Adrenal gland (tissue), 12 donors: ENCODE measurements around the gene UQCC5. TPM values are rescaled to one million over a fixed set of nuclear protein-coding genes. Genes with fewer than 3 reads are reported as not detected.

Experiments used
- DNase-seq, 7 donors: peaks; one replicate each; pipeline ENCODE4 v3.0.0-alpha.2; 2019 to 2020
- H3K27ac ChIP-seq, 5 donors: fragments of 200-600 bp; sonication (generic) in 4 of 5; 1 replicate in 3 of 5; 2 replicates in 2 of 5; pipeline versions ENCODE4 v1.5.1 to v1.8.0; 2016 to 2020; ENCODE audit warnings: mild to moderate bottlenecking in 1 of 5
- H3K27me3 ChIP-seq: fragments of 200-600 bp; 2 replicates; pipeline ENCODE4 v1.8.0; 2021
- H3K36me3 ChIP-seq, 2 donors: fragments of 200-600 bp; replicated peaks in 1 of 2; 1 replicate in 1 of 2; 2 replicates in 1 of 2; pipeline versions ENCODE4 v1.5.1 to v1.8.0; 2018 to 2022
- H3K4me1 ChIP-seq, 2 donors: fragments of 200-600 bp; replicated peaks in 1 of 2; 1 replicate in 1 of 2; 2 replicates in 1 of 2; pipeline versions ENCODE4 v1.5.1 to v1.8.0; 2018 to 2021
- H3K4me3 ChIP-seq, 4 donors: fragments of 200-600 bp; sonication (generic) in 3 of 4; one replicate each; pipeline ENCODE4 v1.5.1; 2016 to 2018
- H3K9me3 ChIP-seq, 3 donors: fragments of 200-600 bp; sonication (generic) in 1 of 3; replicated peaks in 1 of 3; 1 replicate in 2 of 3; 2 replicates in 1 of 3; pipeline versions ENCODE4 v1.5.1 to v1.8.0; 2016 to 2021
- POLR2A ChIP-seq, 2 donors: fragments of 450-650 bp; IDR thresholded peaks; one replicate each; pipeline ENCODE4 v1.6.1; 2017; ENCODE audit warnings: antibody characterized with exemption in 2 of 2, mild to moderate bottlenecking in 2 of 2, moderate library complexity in 1 of 2
- WGBS, 4 donors: extraction: QIAGEN DNeasy Blood & Tissue Kit in 2 of 4; methylation state at CpG; one replicate each; pipeline versions ENCODE4 v1.1.5 to v1.1.7; 2013 to 2017; 5-methylcytosine and 5-hydroxymethylcytosine counted together
- intact Hi-C, 2 donors: fragments of 100-400 bp; cut with DNase I; formaldehyde crosslinking; loops; one replicate each; pipeline versions ENCODE4 v1.14.1 to v1.15.0; 2022 to 2023
- polyA plus RNA-seq, 3 donors: library from polyadenylated mRNA; stranded (reverse); fragments of 200-250 nt in 2 of 3; fragments of 350-450 nt in 1 of 3; fragmentation: Illumina TruSeq in 1 of 3; extraction: RNeasy Lipid Tissue Mini Kit (QIAGEN cat#74804) in 1 of 3; gene quantifications; one replicate each; pipeline ENCODE4 v1.2.3, GENCODE V29; 2013 to 2014
- total RNA-seq, 9 donors: library from RNA; depleted of rRNA in 4 of 9; stranded (reverse); fragments of >200 nt in 4 of 9; fragments of 120-200 nt in 1 of 9; fragmentation: NEBNext Ultra II Directional in 1 of 9; extraction: Animal tissue kit (Norgen Biotek cat#: 25700) in 1 of 9; gene quantifications; one replicate each; pipeline versions ENCODE4 v1.1.0 to v1.2.4, GENCODE V29; 2013 to 2023
- TF ChIP-seq, protein P1 (sequence below), 6 experiments: fragments of 450-650 bp in 4 of 6; fragments of 200-600 bp in 2 of 6; sonication (generic) in 1 of 6; IDR thresholded peaks; 1 replicate in 5 of 6; 2 replicates in 1 of 6; pipeline versions ENCODE4 v1.5.1 to v1.8.0; 2016 to 2021; ENCODE audit warnings: antibody characterized with exemption in 6 of 6, mild to moderate bottlenecking in 2 of 6, moderate library complexity in 1 of 6
- donor health status: healthy with polysubstance abuse.
- donor health status: Bipolar disorder and iron deficiency.
- donor health status: DM: yes; HTN: yes; CAD: no.
- donor health status: DM: no; HTN: no; CAD: no.
- donor health status: DM: no; HTN: no; CAD: no.
- donor health status: DM: yes; HTN: yes; CAD: no.

Gene UQCC5
- total and polyA plus RNA-seq, 12 donors: 1.1 to 330 (median 72.3) TPM

DNA sequence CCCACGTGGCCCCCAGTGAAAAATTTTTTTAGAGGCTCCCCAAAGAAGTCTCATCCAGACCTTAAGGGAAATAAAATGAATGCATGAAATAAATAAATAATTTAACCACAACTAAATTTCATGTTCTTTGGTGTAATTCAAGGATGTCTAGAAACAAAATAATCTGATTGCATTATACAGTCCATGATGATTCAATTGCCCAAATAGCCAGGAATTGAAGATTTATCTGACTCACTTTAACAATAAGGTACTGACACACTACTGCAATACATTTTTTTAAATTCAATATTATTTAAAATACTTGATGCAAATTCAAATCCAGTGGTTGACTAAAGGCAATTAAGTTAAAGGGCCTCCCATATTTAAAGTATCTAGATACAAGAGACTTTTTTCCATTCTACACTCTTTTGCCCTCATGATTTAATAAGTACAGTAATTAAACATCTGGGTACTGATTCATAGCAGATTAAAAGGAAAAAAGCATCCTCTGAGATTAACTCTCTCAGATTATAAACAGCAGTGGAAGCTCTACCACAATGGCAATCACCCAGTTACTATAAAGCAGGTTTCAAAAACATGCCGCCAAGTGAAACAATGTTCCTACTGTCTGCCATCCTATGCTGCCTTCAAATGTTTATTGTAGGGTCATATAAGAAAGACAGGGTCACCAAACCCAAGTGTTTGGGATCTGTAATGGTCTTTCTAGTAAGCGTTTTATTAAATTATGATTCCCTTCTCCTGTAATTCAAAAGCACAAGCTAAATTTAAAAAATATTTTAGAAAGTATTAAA lies 9.9 kb downstream of the UQCC5 start:
- peaks cover 0 to 43% of the 10 kb centered on the region in 2 donors for H3K36me3 ChIP-seq

DNA sequence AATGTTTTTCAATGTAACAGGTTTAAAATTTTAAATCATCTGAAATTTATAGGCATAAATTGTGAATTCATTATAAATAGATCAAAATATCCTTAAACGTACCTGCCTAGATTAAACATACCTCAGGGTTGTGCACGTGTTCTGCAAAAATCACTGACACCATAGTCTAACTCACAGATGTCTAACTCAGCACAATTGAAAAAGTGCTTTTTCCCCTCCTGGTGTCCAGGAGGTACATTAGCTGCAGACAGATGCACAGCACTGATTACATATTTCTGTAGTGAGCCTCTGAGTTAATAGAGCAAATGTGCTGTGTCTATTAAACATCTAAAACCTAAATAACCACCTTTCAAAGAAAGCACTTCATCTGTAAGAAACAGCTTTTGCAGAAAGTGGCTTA lies 10.7 kb downstream of the UQCC5 start:
- TF ChIP-seq, protein P1, sequence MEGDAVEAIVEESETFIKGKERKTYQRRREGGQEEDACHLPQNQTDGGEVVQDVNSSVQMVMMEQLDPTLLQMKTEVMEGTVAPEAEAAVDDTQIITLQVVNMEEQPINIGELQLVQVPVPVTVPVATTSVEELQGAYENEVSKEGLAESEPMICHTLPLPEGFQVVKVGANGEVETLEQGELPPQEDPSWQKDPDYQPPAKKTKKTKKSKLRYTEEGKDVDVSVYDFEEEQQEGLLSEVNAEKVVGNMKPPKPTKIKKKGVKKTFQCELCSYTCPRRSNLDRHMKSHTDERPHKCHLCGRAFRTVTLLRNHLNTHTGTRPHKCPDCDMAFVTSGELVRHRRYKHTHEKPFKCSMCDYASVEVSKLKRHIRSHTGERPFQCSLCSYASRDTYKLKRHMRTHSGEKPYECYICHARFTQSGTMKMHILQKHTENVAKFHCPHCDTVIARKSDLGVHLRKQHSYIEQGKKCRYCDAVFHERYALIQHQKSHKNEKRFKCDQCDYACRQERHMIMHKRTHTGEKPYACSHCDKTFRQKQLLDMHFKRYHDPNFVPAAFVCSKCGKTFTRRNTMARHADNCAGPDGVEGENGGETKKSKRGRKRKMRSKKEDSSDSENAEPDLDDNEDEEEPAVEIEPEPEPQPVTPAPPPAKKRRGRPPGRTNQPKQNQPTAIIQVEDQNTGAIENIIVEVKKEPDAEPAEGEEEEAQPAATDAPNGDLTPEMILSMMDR (IDR thresholded peaks at IDR 0.05): no peak
- no peak for TF ChIP-seq POLR2A (IDR thresholded peaks at IDR 0.05)
- Histone ChIP-seq H3K36me3 (peaks cover 0 to 38% of the 10 kb centered on the region in 2 donors), H3K4me1 (peaks cover 0 to 19% of the 10 kb centered on the region in 2 donors), H3K27me3 (no peaks in the 10 kb centered on the region), H3K4me3 (no peak overlapping the region), H3K9me3 (no peaks in the 10 kb centered on the region), H3K27ac (no peak overlapping the region)
- WGBS, 4 donors: 65 to 79% (median 69%) methylated on average over 2 of the region's 2 CpGs
- intact Hi-C loops: loop anchor here in 1 of 2 donors (10.0 kb wide), 1 partner anchor 118 kb away; no protein-coding TSS in a partner anchor
- no peak for DNase-seq

More for the DNA sequence above, 9.9 kb downstream of the UQCC5 start:
- Histone ChIP-seq H3K4me1 (peaks cover 0 to 19% of the 10 kb centered on the region in 2 donors), H3K4me3 (no peak overlapping the region), H3K27me3 (no peaks in the 10 kb centered on the region), H3K9me3 (no peaks in the 10 kb centered on the region), H3K27ac (peak overlapping the region in 1 of 5 donors; percentile 16)
- intact Hi-C loops: loop anchor here in 1 of 2 donors (10.0 kb wide), 1 partner anchor 118 kb away; no protein-coding TSS in a partner anchor
- WGBS, 4 donors: 76 to 86% (median 81%) methylated on average over 3 of the region's 3 CpGs
- no peak for DNase-seq
- no peak for TF ChIP-seq POLR2A (IDR thresholded peaks at IDR 0.05)
- TF ChIP-seq, protein P1 (IDR thresholded peaks at IDR 0.05): no peak

DNA sequence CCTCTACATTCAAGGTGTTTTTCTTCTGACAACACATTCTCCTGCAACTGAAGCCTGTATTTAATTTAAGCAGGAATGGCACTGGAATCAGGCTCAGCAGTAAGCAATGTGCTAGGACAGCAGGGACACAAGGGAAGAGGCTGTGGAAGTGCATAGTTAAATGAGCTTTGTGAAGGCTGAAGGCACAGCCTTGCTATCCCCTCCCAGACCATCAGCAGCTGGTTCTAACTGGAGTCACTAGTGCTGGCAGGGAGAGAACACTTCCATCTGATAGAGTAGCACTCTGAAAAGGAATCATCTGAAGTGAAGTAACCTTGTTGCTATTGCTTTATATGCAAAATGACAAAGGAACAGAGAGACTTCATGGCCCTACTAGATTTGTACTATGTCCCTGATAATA lies 14.7 kb downstream of the UQCC5 start:
- H3K4me3 ChIP-seq: no peak overlapping the region
- no peaks in the 10 kb centered on the region for H3K27me3 ChIP-seq
- peak overlapping the region in 3 of 5 donors; percentile 11 to 67 (median 28) for H3K27ac ChIP-seq
- peaks cover 26 to 45% of the 10 kb centered on the region in 2 donors for H3K4me1 ChIP-seq
- DNase-seq: no peak
- intact Hi-C loops: no loop called here
- peaks cover 0 to 45% of the 10 kb centered on the region in 2 donors for H3K36me3 ChIP-seq
- peak in 1 of 2 donors; percentile 19 for TF ChIP-seq POLR2A (IDR thresholded peaks at IDR 0.05)
- TF ChIP-seq, protein P1 (IDR thresholded peaks at IDR 0.05): no peak
- H3K9me3 ChIP-seq: no peaks in the 10 kb centered on the region

DNA sequence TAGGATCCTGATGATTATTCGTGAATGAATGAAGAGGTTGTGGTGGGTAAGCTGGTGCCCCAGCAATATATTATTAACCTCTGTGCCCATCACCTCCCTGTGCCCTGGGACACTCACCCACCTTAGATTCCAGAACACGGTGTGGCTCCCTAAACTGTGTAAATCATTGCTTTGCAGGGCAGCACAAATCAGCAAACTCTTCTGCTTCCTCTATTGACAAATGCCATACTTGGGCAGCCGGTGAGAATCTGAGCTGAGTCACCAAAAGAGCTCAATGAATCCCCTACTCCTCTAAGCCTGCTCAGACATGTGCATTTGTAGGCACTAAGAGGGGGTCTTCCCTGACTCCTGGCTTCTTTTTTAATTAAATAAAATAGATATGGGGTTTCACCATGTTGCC lies 15.7 kb downstream of the UQCC5 start:
- Histone ChIP-seq H3K9me3 (no peaks in the 10 kb centered on the region), H3K36me3 (peaks cover 0 to 38% of the 10 kb centered on the region in 2 donors), H3K4me3 (no peak overlapping the region), H3K27me3 (no peaks in the 10 kb centered on the region), H3K27ac (peak overlapping the region in 2 of 5 donors; percentile 29 to 60), H3K4me1 (peaks cover 35 to 54% of the 10 kb centered on the region in 2 donors)
- 45 to 55% (median 51%) methylated on average over 3 of the region's 3 CpGs for WGBS, 4 donors
- intact Hi-C loops: no loop called here
- no peak for DNase-seq
- TF ChIP-seq, protein P1 (IDR thresholded peaks at IDR 0.05): no peak
- TF ChIP-seq POLR2A (IDR thresholded peaks at IDR 0.05): no peak
